ENCODE results near the gene CYP2B6.
"Not testable (repeated sequence)": the region's sequence is repeated elsewhere in the genome, so short reads cannot be mapped to it uniquely, and the experiment has no call there.

The CYP2B6 gene

GRCh38 chr19:41030651-41031050 lies 39.6 kb downstream of the CYP2B6 start:
- ATAC-seq, result no peak
- DNase-seq, result no peak

- DNase-seq (no peak), ATAC-seq (no peak)
Observed at GRCh38 chr19:41031916-41032315, 40.8 kb downstream of the CYP2B6 start.

GRCh38 chr19:41033324-41033723 lies 42.2 kb downstream of the CYP2B6 start:
- not testable (repeated sequence) for DNase-seq, ATAC-seq

GRCh38 chr19:41039806-41040205 lies 48.7 kb downstream of the CYP2B6 start:
- ATAC-seq, result no peak
- no peak for DNase-seq

- ATAC-seq, DNase-seq: not testable (repeated sequence)
Observed at GRCh38 chr19:41045095-41045494, 54.0 kb downstream of the CYP2B6 start.

- no peak for DNase-seq
- ATAC-seq, result no peak
Observed at GRCh38 chr19:41050426-41050825, 59.3 kb downstream of the CYP2B6 start.

- not testable (repeated sequence) for DNase-seq, ATAC-seq
Observed at GRCh38 chr19:41052162-41052561, 61.1 kb downstream of the CYP2B6 start.

- not testable (repeated sequence) for DNase-seq, ATAC-seq
Observed at GRCh38 chr19:41053331-41053730, 62.2 kb downstream of the CYP2B6 start.

GRCh38 chr19:41064974-41065569 lies 74.0 kb downstream of the CYP2B6 start:
- ATAC-seq (no peak), DNase-seq (no peak)

Data from stimulated activated naive CD8-positive, alpha-beta T cell treated with anti-CD3 and anti-CD28 coated beads, Interleukin-15, Interleukin-2, amounts not matched to agents 100 U/mL and 50 U/mL, for 24 hours (primary cell).